HCT116 (cell line): ENCODE data around the gene MOB2. TPM values are rescaled to one million over a fixed set of nuclear protein-coding genes. Genes with fewer than 3 reads are reported as not detected.

ENCODE experiments used
- ATAC-seq: fragments of 200-7000 bp; cut with Tn5 transposase; 2 replicates; pipeline ENCODE4 v1.9.1; 2020; ENCODE audit warnings: mild to moderate bottlenecking, moderate library complexity
- BruUV-seq: library from RNA; stranded (reverse); fragments of 400-500 nt; replicated peaks from 2 replicates; lab custom pipeline; 2021; lab: Mats Ljungman, UMichigan
- CTCF ChIA-PET: fragments of 300-600 bp; sonication (Branson Sonifier 250); formaldehyde crosslinking; loops from one replicate; lab custom pipeline; 2021; ENCODE audit warnings: antibody characterized with exemption; lab: Charles Lee
- POLR2A ChIA-PET: fragments of 300-600, 350-600 bp; sonication (Branson Sonifier 250); formaldehyde crosslinking; loops from one replicate; lab custom pipeline; 2021; ENCODE audit warnings: antibody characterized with exemption; lab: Charles Lee
- RAD21 ChIA-PET, 2 experiments: fragments of 300-600 bp; sonication (Branson Sonifier 250); formaldehyde crosslinking; loops; one replicate each; lab custom pipeline; 2023; ENCODE audit warnings: low total read pairs in 2 of 2; ENCODE audit not compliant: uncharacterized antibody in 2 of 2, unreplicated experiment in 2 of 2, low non-redundant PET in 1 of 2; lab: Charles Lee
- DNase-seq: peaks from one replicate; pipeline ENCODE4 v3.0.0-alpha.2; 2010; ENCODE audit warnings: low read depth, low spot score
- H2AFZ ChIP-seq: fragments of 200-600 bp; shearing (Covaris generic), sonication (generic); 2 replicates; pipeline ENCODE4 v1.6.1; 2017; ENCODE audit warnings: low read depth, mixed run types, mixed read lengths, antibody characterized with exemption, low read length; ENCODE audit not compliant: poor library complexity, severe bottlenecking
- H3K27ac ChIP-seq: 2 replicates; pipeline ENCODE4 v1.5.1; 2012; ENCODE audit warnings: low read depth, low read length
- H3K27me3 ChIP-seq: fragments of 200-600 bp; sonication (generic); 2 replicates; pipeline ENCODE4 v1.6.1; 2016; ENCODE audit warnings: mixed run types, low read length, mixed read lengths; ENCODE audit not compliant: insufficient read depth
- H3K36me3 ChIP-seq, 2 experiments: fragments of 200-500 bp in 1 of 2; fragments of 200-600 bp in 1 of 2; sonication (Bioruptor generic) in 1 of 2; sonication (generic) in 1 of 2; 2 replicates each; pipeline versions ENCODE4 v1.5.1 to v1.6.1; 2014 to 2016; ENCODE audit warnings: low read length in 2 of 2, inconsistent platforms in 1 of 2, mixed read lengths in 1 of 2, mixed run types in 1 of 2; ENCODE audit not compliant: insufficient read depth in 2 of 2, control insufficient read depth in 1 of 2
- H3K4me1 ChIP-seq, 2 experiments: fragments of 200-600 bp in 1 of 2; sonication (generic) in 1 of 2; 2 replicates each; pipeline versions ENCODE4 v1.5.1 to v1.6.1; 2012 to 2017; ENCODE audit warnings: low read length in 2 of 2, inconsistent platforms in 1 of 2, mild to moderate bottlenecking in 1 of 2, mixed read lengths in 1 of 2, mixed run types in 1 of 2, moderate library complexity in 1 of 2; ENCODE audit not compliant: insufficient read depth in 2 of 2, control insufficient read depth in 1 of 2
- H3K4me2 ChIP-seq: fragments of 200-600 bp; sonication (generic); 2 replicates; pipeline ENCODE4 v1.6.1; 2017; ENCODE audit warnings: mixed run types, low read length, mixed read lengths
- H3K4me3 ChIP-seq, 2 experiments: fragments of 200-600 bp in 1 of 2; sonication (generic) in 1 of 2; replicated peaks in 1 of 2; 2 replicates each; pipeline ENCODE4 v1.5.1; 2011 to 2016; ENCODE audit warnings: low read length in 2 of 2, control low read depth in 1 of 2, low read depth in 1 of 2, mild to moderate bottlenecking in 1 of 2, mixed read lengths in 1 of 2, mixed run types in 1 of 2
- H3K79me2 ChIP-seq: fragments of 200-600 bp; sonication (generic); 2 replicates; pipeline ENCODE4 v1.6.1; 2017; ENCODE audit warnings: mild to moderate bottlenecking, mixed run types, low read length, moderate library complexity, mixed read lengths; ENCODE audit not compliant: insufficient read depth
- H3K9ac ChIP-seq: fragments of 200-600 bp; sonication (generic); 2 replicates; pipeline ENCODE4 v1.6.1; 2016; ENCODE audit warnings: low read length, mixed read lengths
- H3K9me2 ChIP-seq: fragments of 200-600 bp; sonication (generic), shearing (Covaris generic); 2 replicates; pipeline ENCODE4 v1.6.1; 2017; ENCODE audit warnings: mixed run types, mild to moderate bottlenecking, moderate library complexity; ENCODE audit not compliant: insufficient read depth
- H3K9me3 ChIP-seq, 2 experiments: fragments of 200-500 bp in 1 of 2; fragments of 200-600 bp in 1 of 2; sonication (Bioruptor generic) in 1 of 2; sonication (generic) in 1 of 2; 2 replicates each; pipeline ENCODE4 v1.6.1; 2014 to 2017; ENCODE audit warnings: low read length in 2 of 2, mixed read lengths in 2 of 2, inconsistent platforms in 1 of 2, low read depth in 1 of 2, mild to moderate bottlenecking in 1 of 2, mixed run types in 1 of 2, moderate library complexity in 1 of 2; ENCODE audit not compliant: control insufficient read depth in 1 of 2, insufficient read depth in 1 of 2
- H4K20me1 ChIP-seq: fragments of 200-600 bp; sonication (generic), shearing (Covaris generic); 2 replicates; pipeline ENCODE4 v1.6.1; 2017; ENCODE audit warnings: mixed run types, mild to moderate bottlenecking, moderate library complexity; ENCODE audit not compliant: insufficient read depth
- CBX3 ChIP-seq: IDR thresholded peaks from 2 replicates; pipeline ENCODE4 v1.6.1; 2012; ENCODE audit warnings: low read depth
- CEBPB ChIP-seq: IDR thresholded peaks from 2 replicates; pipeline ENCODE4 v1.6.1; 2012; ENCODE audit warnings: low read depth
- EGR1 ChIP-seq: IDR thresholded peaks from 2 replicates; pipeline ENCODE4 v1.6.1; 2012; ENCODE audit warnings: low read depth
- ELF1 ChIP-seq: IDR thresholded peaks from 2 replicates; pipeline ENCODE4 v1.6.1; 2012; ENCODE audit warnings: low read depth, borderline replicate concordance
- EZH2 ChIP-seq: fragments of 200-600 bp; sonication (generic); IDR thresholded peaks from 2 replicates; pipeline ENCODE4 v1.6.1; 2017; ENCODE audit warnings: antibody characterized with exemption, mixed run types
- EZH2phosphoT487 ChIP-seq: fragments of 200-600 bp; IDR thresholded peaks from 2 replicates; pipeline ENCODE4 v1.6.1; 2018; ENCODE audit warnings: antibody characterized with exemption, borderline replicate concordance
- FOSL1 ChIP-seq: IDR thresholded peaks from 2 replicates; pipeline ENCODE4 v1.6.1; 2012; ENCODE audit warnings: low read depth
- JUND ChIP-seq: IDR thresholded peaks from 2 replicates; pipeline ENCODE4 v1.6.1; 2012
- POLR2A ChIP-seq: IDR thresholded peaks from 2 replicates; pipeline ENCODE4 v1.7.0; 2011; ENCODE audit warnings: borderline replicate concordance; ENCODE audit not compliant: insufficient read depth, insufficient read length; ENCODE audit errors: extremely low read depth
- RAD21 ChIP-seq: IDR thresholded peaks from 2 replicates; pipeline ENCODE4 v1.6.1; 2012; ENCODE audit warnings: low read depth, mild to moderate bottlenecking
- SIN3A ChIP-seq: IDR thresholded peaks from 2 replicates; pipeline ENCODE4 v1.6.1; 2012; ENCODE audit warnings: low read depth
- SP1 ChIP-seq: IDR thresholded peaks from 2 replicates; pipeline ENCODE4 v1.6.1; 2012; ENCODE audit warnings: low read depth
- SRF ChIP-seq: IDR thresholded peaks from 2 replicates; pipeline ENCODE4 v1.6.1; 2012; ENCODE audit warnings: low read depth
- TCF7L2 ChIP-seq: IDR thresholded peaks from 2 replicates; pipeline ENCODE4 v1.7.0; 2011; ENCODE audit warnings: borderline replicate concordance, inconsistent platforms; ENCODE audit not compliant: insufficient read depth, insufficient read length; ENCODE audit errors: extremely low read depth
- YY1 ChIP-seq: IDR thresholded peaks from 2 replicates; pipeline ENCODE4 v1.6.1; 2011; ENCODE audit warnings: low read length, low read depth, moderate library complexity, mild to moderate bottlenecking; ENCODE audit not compliant: insufficient replicate concordance; ENCODE audit errors: extremely low read depth
- ZFX ChIP-seq: fragments of 450-650 bp; IDR thresholded peaks from 2 replicates; pipeline ENCODE4 v1.6.1; 2017
- ZNF274 ChIP-seq: fragments of 200-500 bp; sonication (Bioruptor generic); IDR thresholded peaks from 2 replicates; pipeline ENCODE4 v1.6.1; 2014; ENCODE audit warnings: mild to moderate bottlenecking, low read depth, low read length, inconsistent platforms
- intact Hi-C: fragments of 100-400 bp; cut with micrococcal nuclease; formaldehyde crosslinking; loops from 2 replicates; pipeline ENCODE4 v1.10.0; 2022
- total RNA-seq: library from RNA; stranded (reverse); gene quantifications from one replicate; pipeline ENCODE4 v1.2.1, GENCODE V29; 2021; ENCODE audit not compliant: unreplicated experiment
- TF ChIP-seq, protein P1 (sequence below): IDR thresholded peaks from 2 replicates; pipeline ENCODE4 v1.6.1; 2012; ENCODE audit warnings: low read depth
- TF ChIP-seq, protein P2 (sequence below): IDR thresholded peaks from 2 replicates; pipeline ENCODE4 v1.6.1; 2012

The MOB2 gene
- total RNA-seq, 1 experiment from 2014 or later = 25.7 TPM

DNA sequence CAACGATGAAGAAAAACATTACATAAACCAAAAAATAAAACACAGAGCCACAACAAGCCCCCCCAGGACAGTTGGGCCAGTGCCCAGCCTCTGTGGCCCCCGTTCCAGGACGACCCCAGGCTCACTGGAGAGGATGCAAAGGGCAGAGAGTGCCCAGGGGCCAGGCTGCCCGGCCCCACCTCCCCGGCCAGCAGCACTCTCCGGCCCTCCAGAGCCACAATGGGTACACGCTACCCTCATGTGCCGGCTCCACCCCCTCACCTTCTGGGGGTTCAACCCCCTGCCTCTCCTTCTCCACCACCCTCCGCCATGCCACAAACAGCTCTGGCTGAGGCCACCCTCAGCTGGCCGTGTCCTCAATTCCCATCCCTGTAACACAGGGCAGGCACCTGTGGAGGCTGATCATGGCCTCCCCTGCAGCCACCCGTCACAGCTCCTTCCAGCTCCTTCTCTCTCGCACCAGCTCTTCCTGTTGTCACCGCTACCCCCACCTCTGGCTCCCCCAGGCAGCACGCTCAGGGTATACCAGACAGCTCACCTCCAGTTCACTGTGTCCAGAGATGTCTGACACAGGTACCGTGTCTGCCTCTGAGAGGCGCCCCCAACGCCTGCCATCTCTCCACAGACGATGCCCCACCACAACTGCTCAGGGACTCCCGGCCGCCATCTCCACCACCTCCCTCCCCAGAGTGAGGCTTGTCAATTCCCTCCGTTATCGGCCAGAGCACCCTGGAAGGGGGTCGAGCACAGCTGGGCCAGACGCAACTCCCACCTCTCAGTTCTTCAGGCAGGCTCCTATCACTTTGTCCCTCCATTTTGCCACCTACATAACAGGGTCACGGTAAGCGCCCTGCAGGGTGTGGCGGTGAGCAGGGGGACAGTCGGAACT, 30.8 kb upstream of the MOB2 start:
- no peak overlapping the region for H3K4me2 ChIP-seq
- intact Hi-C loops = no loop called here
- H3K27ac ChIP-seq = no peak overlapping the region
- DNase-seq (no peak), ATAC-seq (no peak)
- no TSS peak for BruUV-seq
- no peaks in the 10 kb centered on the region for H3K36me3 ChIP-seq
- H3K79me2 ChIP-seq = peaks cover 24% of the 10 kb centered on the region; the same call in 1 of the 2 replicates
- H3K27me3 ChIP-seq = no peaks in the 10 kb centered on the region
- H3K9me2 ChIP-seq = no peaks in the 10 kb centered on the region
- no peaks in the 10 kb centered on the region for H4K20me1 ChIP-seq
- ChIA-PET POLR2A (no interaction called here), RAD21 (no interaction called here), CTCF (no interaction called here)
- H3K4me1 ChIP-seq = peaks cover 0 to 10% of the 10 kb centered on the region in 2 experiments; a peak in 1 of 4 replicates
- no peak overlapping the region for H3K9ac ChIP-seq
- H3K4me3 ChIP-seq = no peak overlapping the region
- H2AFZ ChIP-seq = no peak overlapping the region
- H3K9me3 ChIP-seq = no peaks in the 10 kb centered on the region
- TF ChIP-seq, protein P1, sequence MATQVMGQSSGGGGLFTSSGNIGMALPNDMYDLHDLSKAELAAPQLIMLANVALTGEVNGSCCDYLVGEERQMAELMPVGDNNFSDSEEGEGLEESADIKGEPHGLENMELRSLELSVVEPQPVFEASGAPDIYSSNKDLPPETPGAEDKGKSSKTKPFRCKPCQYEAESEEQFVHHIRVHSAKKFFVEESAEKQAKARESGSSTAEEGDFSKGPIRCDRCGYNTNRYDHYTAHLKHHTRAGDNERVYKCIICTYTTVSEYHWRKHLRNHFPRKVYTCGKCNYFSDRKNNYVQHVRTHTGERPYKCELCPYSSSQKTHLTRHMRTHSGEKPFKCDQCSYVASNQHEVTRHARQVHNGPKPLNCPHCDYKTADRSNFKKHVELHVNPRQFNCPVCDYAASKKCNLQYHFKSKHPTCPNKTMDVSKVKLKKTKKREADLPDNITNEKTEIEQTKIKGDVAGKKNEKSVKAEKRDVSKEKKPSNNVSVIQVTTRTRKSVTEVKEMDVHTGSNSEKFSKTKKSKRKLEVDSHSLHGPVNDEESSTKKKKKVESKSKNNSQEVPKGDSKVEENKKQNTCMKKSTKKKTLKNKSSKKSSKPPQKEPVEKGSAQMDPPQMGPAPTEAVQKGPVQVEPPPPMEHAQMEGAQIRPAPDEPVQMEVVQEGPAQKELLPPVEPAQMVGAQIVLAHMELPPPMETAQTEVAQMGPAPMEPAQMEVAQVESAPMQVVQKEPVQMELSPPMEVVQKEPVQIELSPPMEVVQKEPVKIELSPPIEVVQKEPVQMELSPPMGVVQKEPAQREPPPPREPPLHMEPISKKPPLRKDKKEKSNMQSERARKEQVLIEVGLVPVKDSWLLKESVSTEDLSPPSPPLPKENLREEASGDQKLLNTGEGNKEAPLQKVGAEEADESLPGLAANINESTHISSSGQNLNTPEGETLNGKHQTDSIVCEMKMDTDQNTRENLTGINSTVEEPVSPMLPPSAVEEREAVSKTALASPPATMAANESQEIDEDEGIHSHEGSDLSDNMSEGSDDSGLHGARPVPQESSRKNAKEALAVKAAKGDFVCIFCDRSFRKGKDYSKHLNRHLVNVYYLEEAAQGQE = no peak
- TF ChIP-seq POLR2A = no peak
- no peak for TF ChIP-seq EGR1
- no peak for TF ChIP-seq CBX3
- TF ChIP-seq ZNF274 = no peak
- no peak for TF ChIP-seq YY1
- no peak for TF ChIP-seq ZFX
- no peak for TF ChIP-seq SIN3A
- TF ChIP-seq EZH2 = no peak
- no peak for TF ChIP-seq CEBPB
- no peak for TF ChIP-seq TCF7L2
- no peak for TF ChIP-seq ELF1
- TF ChIP-seq FOSL1 = no peak
- no peak for TF ChIP-seq JUND
- no peak for TF ChIP-seq EZH2phosphoT487
- no peak for TF ChIP-seq SP1
- TF ChIP-seq SRF = no peak
- TF ChIP-seq, protein P2, sequence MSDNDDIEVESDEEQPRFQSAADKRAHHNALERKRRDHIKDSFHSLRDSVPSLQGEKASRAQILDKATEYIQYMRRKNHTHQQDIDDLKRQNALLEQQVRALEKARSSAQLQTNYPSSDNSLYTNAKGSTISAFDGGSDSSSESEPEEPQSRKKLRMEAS = no peak
- TF ChIP-seq RAD21 = no peak
